Stimulated activated CD4-positive, alpha-beta T cell treated with anti-CD3 and anti-CD28 coated beads, TNF-alpha, amount 100 ng/mL, for 48 hours (primary cell): ENCODE data around the gene NRXN3.

Experiments used
- DNase-seq, 3 donors: peaks; one replicate each; pipeline ENCODE4 v3.0.0-alpha.2; 2020; ENCODE audit warnings: low read depth in 3 of 3

Gene NRXN3

DNA sequence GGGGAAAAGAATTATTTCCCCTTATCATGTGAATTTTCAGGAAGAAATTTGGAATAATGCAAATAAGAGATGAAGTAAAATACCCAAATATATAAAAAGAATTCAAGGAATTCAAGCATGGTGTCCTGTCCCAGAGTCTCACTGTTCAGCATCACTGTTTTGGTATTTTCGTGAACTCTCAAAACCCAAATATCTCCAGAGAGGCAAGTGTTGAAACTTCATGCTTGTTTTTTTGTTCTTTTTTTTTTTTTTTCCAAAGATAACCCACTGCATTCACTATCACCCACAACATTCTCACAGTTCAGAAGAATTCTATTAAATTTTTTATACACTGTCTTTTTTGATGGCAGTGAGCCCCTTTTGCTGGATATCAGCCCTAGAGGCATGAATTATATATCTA is 1686.2 kb downstream of the NRXN3 start:
- DNase-seq, result no peak

- DNase-seq, result no peak
These were observed 1690.9 kb downstream of the NRXN3 start for GRCh38 chr14:79861111-79861510.

- no peak for DNase-seq
These were observed 1691.9 kb downstream of the NRXN3 start for GRCh38 chr14:79862045-79862444.

DNA sequence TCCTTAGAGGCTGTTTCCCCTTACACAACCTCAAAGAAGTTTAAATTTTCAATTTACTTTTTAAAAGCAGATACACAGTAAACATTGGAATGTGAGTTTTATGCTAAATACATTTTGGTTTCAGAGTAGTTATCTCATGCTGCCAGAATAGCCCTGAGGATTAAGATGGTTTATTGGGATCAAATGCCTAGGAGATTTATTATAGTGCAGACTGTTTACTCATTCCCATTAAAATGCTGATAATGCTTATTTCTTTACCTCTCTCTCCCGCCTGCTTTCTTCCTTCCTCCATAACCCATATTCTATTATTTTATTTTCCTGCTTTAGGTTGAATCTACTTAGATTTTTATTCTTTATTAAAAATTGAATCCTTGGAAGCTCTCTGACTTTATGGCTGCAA is 1701.0 kb downstream of the NRXN3 start:
- DNase-seq, result no peak

DNA sequence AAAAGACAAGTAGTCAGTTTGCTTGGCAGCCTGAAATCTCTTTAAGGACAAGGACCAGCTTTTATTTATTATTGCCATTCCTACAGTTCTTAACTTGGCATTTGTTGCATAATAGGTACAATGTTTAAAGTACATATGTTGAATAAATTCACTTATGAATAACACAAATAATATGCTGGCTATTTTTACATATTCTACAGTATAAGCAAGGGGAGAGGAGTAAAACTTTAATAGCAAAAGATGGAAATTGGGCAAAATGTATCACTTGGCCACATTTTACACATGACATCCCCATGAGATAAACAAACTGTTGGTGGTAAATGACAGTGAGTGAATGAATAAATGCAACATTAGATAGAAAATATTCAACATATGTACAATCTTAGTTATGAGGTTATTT is 1708.1 kb downstream of the NRXN3 start:
- DNase-seq, result no peak

DNA sequence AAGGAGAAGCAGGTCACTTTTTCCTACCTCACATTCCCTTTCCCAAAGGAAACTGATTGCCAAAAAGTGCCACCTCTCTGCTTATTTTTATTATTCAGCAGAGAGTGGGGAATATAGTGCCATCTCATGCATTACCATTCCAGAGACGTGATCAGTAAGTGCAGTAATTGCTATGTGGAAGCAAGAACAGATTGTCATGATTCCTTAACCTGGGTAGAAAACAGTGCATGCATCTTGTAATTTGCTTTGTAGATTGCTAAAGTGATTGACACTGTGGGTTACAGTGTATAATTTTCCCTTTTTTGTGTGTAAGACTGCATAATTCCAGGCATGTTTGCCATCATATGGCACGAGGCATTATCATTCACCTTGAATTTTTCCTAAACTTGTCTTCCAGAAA is 1708.6 kb downstream of the NRXN3 start:
- DNase-seq, result no peak

DNA sequence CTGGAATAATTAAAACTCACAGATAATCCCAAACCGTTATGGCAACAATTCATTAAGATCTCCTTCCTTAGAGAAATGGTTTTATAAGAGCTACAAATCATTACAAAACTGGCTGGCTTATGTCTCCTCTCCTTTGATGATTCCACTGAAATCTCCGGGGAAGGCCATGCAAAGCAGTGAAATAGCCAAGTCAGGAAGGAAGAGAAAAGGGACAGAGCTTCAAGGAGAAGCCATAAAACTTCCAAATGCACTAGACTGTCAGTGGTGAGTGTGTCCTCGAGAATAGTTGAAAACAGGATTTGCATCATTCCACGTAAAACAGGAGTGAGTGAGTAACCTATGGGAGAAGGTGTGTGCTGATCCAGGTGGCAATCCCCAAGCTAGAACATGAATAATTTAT is 1711.1 kb downstream of the NRXN3 start:
- no peak for DNase-seq

GRCh38 chr14:79890527-79890926 is 1720.4 kb downstream of the NRXN3 start:
- DNase-seq, result no peak

GRCh38 chr14:79896009-79896408 is 1725.8 kb downstream of the NRXN3 start:
- no peak for DNase-seq

GRCh38 chr14:79899610-79900009 is 1729.4 kb downstream of the NRXN3 start:
- no peak for DNase-seq

DNA sequence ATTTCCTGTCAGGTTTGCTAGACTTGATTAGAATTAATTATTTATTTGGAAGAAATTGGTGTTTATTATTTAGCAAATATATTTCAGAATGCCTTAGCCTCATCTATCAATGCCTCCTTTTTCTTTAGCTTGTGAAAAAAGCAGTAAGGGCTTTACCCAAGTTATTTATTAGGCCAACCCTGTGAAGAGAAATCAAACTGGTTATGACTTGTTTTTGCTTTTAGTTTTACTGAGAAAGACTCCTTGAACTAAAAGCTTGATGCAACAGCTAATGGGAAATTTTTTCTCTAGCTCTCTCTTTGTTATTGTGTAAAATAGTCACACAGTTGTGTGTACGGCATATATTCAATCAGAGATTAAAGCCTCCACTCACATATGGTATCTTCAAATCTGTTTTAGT is 1734.3 kb downstream of the NRXN3 start:
- no peak for DNase-seq

DNA sequence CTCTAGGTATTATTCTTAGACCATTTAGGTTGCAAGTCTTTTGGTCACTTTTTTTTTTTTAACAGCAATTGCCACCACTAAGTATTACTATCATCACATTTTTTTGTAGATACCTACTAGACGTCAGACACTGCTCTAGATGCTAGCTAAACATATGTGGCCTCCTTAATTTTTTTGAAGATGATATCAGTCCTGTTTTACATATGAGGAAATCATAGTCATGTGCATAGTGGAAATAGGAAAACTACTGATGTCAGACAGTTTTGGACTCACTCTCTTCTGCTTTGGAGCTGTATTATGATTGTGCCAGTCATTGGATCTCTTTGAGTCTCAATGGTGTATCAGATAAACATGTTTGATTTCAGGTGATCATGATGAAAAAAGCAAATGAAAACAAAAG is 1736.8 kb downstream of the NRXN3 start:
- DNase-seq, result no peak

GRCh38 chr14:79910086-79910485 is 1739.9 kb downstream of the NRXN3 start:
- no peak for DNase-seq

- no peak for DNase-seq
These were observed 1741.6 kb downstream of the NRXN3 start for GRCh38 chr14:79911744-79912143.

- DNase-seq, result no peak
These were observed 1744.4 kb downstream of the NRXN3 start for GRCh38 chr14:79914595-79914994.

DNA sequence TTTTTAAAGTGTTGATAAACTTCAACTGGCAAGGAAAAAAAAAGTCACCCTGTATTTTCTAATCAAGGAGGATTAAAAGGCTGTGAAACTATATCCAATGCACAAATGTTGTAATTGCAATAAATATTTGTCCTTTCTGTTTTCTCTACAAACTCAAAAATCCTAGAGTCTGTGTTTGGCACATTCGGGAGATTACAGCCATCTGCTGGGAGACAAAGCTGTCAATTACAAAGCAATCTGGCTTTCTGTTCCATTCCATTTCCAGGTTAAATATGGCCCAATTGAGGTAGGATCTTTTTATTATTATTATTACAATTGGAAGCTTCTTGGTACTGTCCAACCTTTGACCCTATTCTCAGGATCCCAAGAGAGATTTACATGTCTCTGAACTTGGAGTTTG is 1745.2 kb downstream of the NRXN3 start:
- DNase-seq, result no peak

DNA sequence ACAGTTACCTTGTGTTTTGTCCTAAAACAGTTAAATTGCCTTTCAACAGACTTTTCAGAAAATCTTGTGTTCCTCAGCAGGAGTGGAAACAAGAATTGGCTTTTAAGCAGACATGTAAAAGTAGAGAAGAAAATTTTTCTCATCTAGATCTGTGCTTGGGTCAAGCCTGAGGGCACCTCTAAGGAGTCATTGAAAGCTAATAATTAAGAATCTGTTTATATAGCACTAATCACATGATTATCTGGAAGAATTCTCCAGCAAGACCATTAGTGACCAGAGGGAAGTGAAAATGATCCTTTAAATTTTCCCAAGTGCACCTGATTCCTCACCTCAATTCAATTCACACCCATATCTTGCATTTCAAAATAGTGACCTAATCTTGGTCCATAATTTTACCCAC is 1746.1 kb downstream of the NRXN3 start:
- no peak for DNase-seq

DNA sequence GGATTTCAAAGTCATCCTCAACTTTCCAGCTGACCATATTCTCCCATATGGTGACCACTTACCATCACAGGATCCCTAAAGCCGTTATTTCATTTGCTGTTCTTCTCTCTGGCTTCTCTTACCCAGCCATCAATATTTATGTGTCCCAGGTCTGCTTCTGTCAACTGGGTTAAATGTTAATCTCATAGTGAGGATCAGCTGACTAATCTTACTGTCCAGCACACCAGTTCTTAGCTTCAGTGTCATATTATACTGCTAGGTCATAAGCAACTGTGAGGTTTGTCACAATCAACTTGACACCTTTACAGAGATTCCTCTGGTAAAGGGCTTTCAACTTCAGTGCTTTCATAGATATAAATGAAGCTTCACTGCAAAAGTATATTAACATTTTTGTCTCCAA is 1746.7 kb downstream of the NRXN3 start:
- no peak for DNase-seq
